Muscle of arm (tissue), 12 donors: ENCODE data around the gene ARHGAP18. TPM values are rescaled to one million over a fixed set of nuclear protein-coding genes. Genes with fewer than 3 reads are reported as not detected.

ENCODE experiments used
- DNase-seq: peaks from one replicate; pipeline ENCODE4 v3.0.0-alpha.2; 2013
- polyA plus RNA-seq, 12 donors: library from polyadenylated mRNA; unstranded; fragments of 120-200 nt; gene quantifications; one replicate each; pipeline ENCODE4 v1.2.1, GENCODE V29; 2013; ENCODE audit not compliant: insufficient read length in 12 of 12

ARHGAP18 gene
- polyA plus RNA-seq, 12 donors, result 13.9 to 25.8 (median 18.8) TPM; not detected in 1

DNA sequence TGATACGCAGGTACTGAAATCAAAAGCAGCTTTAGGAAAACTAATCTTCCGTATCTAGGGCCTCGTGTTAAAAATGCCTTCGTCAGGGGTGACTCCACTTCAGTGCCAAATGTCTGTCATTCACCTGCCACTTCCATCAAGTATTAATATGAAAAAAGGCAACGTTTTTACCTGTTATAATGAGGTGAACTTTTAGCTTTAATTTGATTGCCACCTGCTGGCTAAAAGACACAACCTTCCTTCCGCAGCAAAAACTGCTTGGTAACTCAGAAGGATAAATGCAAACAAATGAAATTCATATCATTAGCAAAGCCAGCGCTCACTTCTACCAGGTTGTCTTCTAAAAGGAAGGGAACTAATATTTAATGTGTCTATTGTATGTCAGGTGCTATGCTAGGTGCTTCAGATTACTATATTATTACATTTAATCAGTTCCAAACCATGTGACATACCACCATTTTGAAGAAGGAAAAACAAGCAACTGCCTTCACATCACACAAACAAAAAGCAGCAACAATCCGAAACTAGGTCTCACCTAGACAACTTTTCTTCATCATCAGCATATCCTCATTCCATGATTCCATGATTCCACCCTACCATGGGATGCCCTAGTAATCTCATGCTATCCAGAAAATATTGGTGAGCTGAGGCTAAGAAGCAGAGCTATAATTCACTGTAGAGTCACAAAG lies 20.6 kb upstream of the ARHGAP18 start:
- no peak for DNase-seq

GRCh38 chr6:129726650-129727049 lies 16.7 kb upstream of the ARHGAP18 start:
- DNase-seq, result no peak

DNA sequence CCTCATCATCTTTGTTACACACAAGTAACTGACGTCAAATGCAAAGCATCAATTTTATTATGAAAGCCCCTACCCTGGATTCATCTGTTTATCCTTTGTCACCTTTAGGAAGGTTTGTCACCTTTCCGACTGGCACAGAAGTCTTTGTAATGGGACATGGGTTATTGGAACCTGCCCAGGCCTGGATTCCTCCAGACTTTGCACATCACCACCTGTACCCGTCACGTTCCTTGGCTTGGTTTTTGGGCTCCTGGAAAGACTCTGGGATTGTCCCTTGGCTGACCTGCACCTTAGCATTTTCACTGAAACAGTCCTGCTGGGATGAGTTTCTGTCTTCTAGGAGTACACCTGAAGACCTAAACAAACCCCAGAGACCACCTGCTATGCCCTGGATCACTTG lies 15.4 kb upstream of the ARHGAP18 start:
- DNase-seq, result no peak

DNA sequence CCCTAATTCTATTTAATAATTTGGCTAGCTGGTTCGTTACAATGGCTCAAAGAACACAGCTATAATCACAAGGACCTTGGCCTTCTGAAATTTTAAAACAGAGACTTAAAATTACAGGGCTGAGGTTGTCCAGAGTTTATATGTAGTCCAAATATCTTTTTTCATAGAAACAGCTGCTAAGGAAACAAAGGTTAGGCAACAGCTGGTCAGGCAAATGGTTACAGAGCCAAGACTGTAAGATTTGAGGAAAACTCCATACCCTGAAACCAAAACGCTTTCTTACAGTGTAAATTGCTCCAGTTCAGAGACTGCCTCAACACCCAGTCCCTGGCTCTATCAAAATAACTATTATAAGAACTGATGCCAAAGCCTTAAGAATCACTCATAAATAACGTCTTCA lies 9.7 kb upstream of the ARHGAP18 start:
- DNase-seq, result no peak

DNA sequence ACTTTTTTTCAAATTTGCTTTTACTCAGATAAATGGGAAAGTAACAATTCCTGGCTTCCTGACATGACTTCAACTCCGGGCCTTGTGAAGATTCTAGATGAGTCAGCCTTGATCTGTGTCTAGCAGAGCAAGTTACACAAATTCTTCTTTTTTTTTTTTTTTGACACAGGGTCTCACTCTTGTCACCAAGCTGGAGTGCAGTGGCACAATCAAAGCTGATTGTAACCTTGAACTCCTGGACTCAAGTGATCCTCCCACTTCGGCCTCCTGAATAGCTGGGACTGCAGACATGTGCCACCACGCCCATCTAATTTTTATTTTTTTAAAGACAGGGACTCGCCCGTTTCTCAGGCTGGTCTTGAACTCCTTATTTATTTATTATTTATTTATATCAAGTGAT lies 7.3 kb upstream of the ARHGAP18 start:
- no peak for DNase-seq

DNA sequence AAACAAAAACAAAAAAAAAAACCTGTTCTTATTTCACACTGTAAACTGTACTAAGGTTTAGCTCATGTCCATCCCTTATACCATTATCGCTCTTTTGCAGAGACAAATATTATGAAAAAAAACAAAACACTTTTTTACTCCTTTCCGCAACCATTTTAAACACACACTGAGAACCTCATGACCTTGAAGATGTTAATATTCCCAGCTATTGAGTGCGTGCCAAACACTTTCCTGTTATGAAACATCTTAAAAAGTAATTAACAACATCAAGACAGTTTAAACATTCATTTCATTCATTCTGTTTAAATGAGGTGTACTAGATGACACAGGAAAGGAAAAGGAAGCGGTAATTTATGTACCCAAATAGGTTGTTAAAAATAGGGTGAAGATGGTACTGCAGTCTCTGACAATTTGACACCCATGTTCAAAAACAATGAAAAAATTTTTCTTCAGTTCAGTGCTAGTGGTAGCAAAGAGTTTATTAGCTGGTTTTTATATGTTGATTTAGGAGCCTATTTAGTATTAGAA lies 3.9 kb upstream of the ARHGAP18 start:
- no peak for DNase-seq

- DNase-seq, result no peak
Measured at GRCh38 chr6:129711271-129711631, 1.3 kb upstream of the ARHGAP18 start.

GRCh38 chr6:129710450-129711270 lies 683 bp upstream of the ARHGAP18 start:
- DNase-seq, result no peak

DNA sequence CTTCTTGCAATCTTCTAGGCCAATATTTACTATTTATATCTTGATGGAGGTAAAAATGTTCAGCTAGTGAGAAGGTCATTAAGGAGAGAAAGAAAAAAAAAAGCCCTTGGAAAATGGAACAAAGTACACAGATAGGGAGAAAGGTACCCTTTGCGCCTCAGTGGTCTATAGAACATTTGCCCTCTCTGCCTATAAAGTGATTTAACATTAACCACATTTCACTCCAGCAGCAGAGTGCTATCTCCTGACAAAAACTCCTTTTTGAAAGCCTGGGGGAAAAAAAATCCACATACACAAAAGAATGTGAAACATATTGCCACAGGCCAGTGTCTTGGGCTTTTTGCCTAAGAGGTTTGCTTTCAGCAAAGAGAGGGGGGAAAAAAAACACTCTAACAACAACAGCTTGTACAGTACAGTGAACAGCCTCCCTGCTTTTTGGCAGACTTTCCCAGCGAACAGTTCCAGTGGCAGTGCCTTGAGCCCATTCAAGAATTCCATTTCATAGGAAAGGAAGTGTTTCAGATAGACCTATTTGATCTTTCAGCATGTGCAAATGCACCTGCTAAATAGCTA lies 695 bp downstream of the ARHGAP18 start:
- peak; percentile 67 for DNase-seq

DNA sequence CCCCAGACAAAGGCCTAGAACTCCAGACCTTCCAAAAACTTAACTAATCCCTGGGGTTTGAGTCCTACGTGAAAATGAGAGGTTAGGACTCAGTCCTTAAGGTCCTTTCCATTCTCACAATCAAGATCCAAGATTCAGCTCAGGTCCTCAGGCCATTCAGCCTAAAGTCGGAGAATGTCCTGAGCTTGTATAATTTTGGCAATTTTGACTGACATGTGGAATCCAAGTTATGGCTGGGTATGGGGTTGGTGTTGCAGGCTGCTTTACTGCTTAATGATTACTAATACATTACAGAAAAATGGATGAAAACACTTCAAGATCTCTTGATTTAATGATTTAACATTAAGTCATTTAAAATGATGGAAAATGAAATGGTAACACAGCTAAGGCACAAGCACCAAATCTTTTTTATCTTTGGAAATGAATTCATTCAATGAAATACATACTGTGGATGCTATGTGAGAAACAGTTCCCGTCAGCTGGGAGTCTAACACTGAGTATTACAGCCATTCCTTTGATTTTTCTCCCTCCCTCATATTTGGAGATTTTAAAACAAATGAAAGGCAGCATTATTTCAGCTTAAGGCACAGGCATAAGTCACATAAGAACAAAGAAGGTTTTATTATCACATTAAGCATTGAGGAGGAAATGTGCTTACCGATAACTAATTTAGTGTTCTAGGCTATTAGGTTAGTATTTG lies 1.3 kb downstream of the ARHGAP18 start:
- DNase-seq, result no peak

- no peak for DNase-seq
Measured at GRCh38 chr6:129707882-129708495, 2.0 kb downstream of the ARHGAP18 start.

GRCh38 chr6:129707028-129707427 lies 2.9 kb downstream of the ARHGAP18 start:
- no peak for DNase-seq

- no peak for DNase-seq
Measured at GRCh38 chr6:129705212-129705611, 4.8 kb downstream of the ARHGAP18 start.

- no peak for DNase-seq
Measured at GRCh38 chr6:129704708-129705107, 5.3 kb downstream of the ARHGAP18 start.

- DNase-seq, result no peak
Measured at GRCh38 chr6:129701721-129702455, 8.1 kb downstream of the ARHGAP18 start.

DNA sequence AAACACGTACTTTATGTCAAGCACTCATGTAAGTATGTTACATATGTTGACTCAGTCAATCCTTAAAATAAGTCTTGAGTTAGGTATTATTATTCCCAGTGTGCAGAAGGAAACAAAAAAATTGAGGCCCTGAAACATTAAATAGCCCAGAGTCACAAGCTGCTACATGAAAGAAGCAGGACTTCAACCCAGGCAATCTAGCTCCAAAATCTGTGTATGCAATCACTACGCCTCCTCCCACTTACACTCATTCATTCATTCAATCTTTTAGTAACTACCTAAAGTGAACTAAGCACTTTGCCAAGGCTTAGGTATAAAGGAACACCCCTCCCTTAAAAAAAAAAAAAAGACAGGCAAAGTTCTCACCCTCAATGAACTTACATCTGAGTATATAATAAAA lies 9.3 kb downstream of the ARHGAP18 start:
- DNase-seq, result no peak

DNA sequence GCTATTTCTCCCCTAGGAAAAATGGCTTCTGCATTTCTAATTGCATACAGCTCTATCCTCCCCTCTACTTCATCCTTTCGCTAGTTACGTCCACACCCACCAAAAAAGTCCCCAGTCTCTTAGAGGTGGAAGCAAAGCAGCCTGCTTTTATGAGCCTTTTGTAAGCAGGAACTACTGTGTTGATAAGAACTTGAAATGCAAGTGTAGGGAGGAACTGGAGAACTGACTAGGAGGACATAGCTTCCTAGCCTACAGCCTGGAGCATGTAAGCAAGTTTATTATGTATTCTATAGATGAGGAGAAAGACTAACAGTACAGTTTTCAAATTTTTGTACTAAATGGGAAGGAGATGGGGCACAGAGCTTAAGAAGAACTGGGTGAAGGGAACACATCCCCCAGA lies 10.3 kb downstream of the ARHGAP18 start:
- DNase-seq, result no peak

DNA sequence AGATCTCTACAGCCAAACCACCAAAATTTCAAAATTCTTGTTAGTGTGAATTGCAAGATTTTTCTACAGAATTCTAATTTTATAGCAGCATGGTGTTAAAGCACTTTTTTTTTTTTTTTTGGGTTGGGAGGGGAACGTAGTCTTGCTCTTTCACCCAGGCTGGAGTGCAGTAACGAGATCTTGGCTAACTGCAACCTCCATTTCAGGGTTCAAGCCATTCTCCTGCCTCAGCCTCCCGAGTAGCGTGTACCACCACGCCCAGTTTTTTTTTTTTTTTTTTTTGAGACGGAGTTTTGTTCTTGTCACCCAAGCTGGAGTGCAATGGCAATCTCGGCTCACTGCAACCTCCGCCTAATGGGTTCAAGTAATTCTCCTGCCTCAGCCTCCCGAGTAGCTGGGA lies 11.5 kb downstream of the ARHGAP18 start:
- no peak for DNase-seq

GRCh38 chr6:129697788-129698187 lies 12.2 kb downstream of the ARHGAP18 start:
- no peak for DNase-seq

DNA sequence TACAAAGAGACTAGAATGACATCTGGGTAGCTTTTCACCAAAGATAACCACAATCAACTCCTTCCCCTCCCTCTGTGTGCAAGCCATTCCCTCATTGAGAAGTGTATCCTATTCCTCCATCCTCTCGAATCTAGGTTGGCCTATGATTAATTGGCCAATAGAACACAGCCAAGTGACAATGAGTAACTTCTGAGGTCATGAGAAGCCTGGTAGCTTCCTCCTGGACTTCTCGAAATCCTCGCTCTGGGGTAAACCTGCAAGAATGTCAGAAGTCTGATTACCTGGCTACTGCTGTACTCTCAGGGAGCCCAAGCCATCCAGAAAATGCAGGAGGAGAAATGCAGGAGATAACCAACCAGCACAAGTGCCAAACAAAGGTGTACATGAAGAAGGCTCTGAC lies 13.1 kb downstream of the ARHGAP18 start:
- DNase-seq, result no peak

DNA sequence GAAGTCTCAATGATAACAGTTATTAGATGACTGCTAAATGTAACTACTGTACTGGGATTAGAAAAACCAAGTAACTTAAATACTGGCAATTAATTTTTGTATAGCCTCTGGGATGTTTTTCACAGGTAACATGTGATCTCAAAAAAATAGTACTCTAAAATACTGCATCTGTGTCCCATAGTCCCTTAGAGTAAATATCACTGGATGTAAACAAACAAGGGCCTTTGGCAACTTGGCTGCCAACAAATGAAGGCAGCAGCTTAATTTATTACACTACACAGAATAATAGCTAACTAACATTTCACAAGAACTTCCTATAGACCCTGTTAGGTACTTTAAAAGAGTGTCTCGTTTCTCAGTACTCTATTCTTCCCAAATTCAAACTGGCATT lies 14.0 kb downstream of the ARHGAP18 start:
- DNase-seq, result no peak
